ENCODE results near the gene PROK1.

PROK1 gene

DNA sequence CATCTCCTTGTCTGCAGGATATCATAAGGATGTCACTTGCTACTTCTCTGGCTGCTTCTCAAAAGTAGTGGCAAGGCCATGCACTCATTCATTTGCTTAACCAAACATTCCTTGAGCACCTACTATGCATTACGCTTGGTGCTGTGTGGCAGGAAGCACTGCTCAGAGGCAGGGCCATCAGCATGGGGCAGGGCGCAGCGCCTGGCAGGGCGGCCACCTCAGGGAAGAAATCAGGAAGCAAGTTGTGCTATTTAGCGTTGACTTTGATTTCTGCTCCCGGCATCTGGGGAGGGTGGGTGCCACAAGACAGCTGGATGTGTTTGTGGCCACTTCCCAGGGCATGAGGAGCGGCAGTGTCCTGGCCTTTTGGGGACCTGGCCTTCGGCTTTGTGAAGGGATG is 27.9 kb downstream of the PROK1 start:
- H3K36me3 ChIP-seq (ENCODE audit: insufficient read depth, low read length): no peaks in the 10 kb centered on the region
- no peak overlapping the region for H2AFZ ChIP-seq (ENCODE audit: low read length)
- no peaks in the 10 kb centered on the region for H3K9me2 ChIP-seq (ENCODE audit: low read depth, low read length)
- peaks cover 7% of the 10 kb centered on the region; the same call in 1 of the 2 replicates for H3K27me3 ChIP-seq (ENCODE audit: insufficient read depth, low read length)
- H3K79me2 ChIP-seq (ENCODE audit: insufficient read depth, low read length): no peaks in the 10 kb centered on the region
- no peaks in the 10 kb centered on the region for H3K4me1 ChIP-seq (ENCODE audit: insufficient read depth, low read length, severe bottlenecking)
- no peaks in the 10 kb centered on the region for H4K20me1 ChIP-seq (ENCODE audit: insufficient read depth, low read length)
- no peaks in the 10 kb centered on the region for H3F3A ChIP-seq (ENCODE audit: insufficient read depth, low read length)
- no peak for TF ChIP-seq EZH2 (IDR thresholded peaks at IDR 0.05; ENCODE audit: borderline replicate concordance, low read length)
- TF ChIP-seq, protein P1, sequence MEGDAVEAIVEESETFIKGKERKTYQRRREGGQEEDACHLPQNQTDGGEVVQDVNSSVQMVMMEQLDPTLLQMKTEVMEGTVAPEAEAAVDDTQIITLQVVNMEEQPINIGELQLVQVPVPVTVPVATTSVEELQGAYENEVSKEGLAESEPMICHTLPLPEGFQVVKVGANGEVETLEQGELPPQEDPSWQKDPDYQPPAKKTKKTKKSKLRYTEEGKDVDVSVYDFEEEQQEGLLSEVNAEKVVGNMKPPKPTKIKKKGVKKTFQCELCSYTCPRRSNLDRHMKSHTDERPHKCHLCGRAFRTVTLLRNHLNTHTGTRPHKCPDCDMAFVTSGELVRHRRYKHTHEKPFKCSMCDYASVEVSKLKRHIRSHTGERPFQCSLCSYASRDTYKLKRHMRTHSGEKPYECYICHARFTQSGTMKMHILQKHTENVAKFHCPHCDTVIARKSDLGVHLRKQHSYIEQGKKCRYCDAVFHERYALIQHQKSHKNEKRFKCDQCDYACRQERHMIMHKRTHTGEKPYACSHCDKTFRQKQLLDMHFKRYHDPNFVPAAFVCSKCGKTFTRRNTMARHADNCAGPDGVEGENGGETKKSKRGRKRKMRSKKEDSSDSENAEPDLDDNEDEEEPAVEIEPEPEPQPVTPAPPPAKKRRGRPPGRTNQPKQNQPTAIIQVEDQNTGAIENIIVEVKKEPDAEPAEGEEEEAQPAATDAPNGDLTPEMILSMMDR (IDR thresholded peaks at IDR 0.05; ENCODE audit: low read length): no peak
- H3K9ac ChIP-seq (ENCODE audit: low read length): no peak overlapping the region
- H3K9me3 ChIP-seq (ENCODE audit: low read length): no peaks in the 10 kb centered on the region
- no peak overlapping the region for H3K27ac ChIP-seq (ENCODE audit: low read depth, low read length, poor library complexity, severe bottlenecking)
- no peak overlapping the region for H3K4me3 ChIP-seq (ENCODE audit: low read depth, low read length, poor library complexity, severe bottlenecking)
- H3K4me2 ChIP-seq (ENCODE audit: low read length): no peak overlapping the region

DNA sequence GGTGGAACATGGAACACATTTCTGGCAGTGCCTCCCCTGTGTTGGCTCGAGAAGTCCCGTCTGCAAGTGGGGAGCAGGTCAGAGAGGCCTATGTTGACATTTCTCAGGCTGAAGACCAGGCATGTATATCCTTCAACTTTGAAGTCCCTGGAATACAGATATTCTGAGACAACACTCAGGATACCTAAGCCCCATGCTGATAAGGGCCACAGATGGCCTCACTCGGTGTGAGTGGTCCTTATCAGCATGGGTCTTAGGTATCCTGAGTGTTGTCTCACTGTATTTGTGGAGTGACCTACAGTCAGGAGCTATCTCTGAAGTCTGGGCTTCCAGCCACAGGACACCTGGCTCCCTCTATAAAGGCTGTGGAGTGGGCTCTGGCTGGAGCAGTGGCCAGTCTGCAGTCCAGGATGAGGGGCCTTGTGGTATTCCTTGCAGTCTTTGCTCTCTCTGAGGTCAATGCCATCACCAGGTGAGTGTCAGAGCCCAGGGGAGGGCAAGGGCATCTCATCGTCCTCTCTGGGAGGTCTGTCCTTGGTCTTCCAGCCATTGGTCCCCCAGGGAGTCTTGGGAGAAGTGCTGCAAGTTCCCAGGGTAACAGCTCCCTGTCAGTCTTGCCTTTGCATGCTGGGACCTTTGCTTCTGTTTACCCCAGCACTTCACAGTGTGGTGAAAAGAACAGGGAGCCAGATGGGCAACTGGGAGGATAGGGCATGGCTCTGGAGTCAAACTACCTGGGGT is 29.6 kb downstream of the PROK1 start:
- Histone ChIP-seq H3K79me2 (ENCODE audit: insufficient read depth, low read length) (no peaks in the 10 kb centered on the region), H3K4me1 (ENCODE audit: insufficient read depth, low read length, severe bottlenecking) (no peaks in the 10 kb centered on the region), H3K9me2 (ENCODE audit: low read depth, low read length) (no peaks in the 10 kb centered on the region), H3K4me2 (ENCODE audit: low read length) (no peak overlapping the region), H3K9me3 (ENCODE audit: low read length) (no peaks in the 10 kb centered on the region), H2AFZ (ENCODE audit: low read length) (no peak overlapping the region), H4K20me1 (ENCODE audit: insufficient read depth, low read length) (no peaks in the 10 kb centered on the region), H3K27me3 (ENCODE audit: insufficient read depth, low read length) (peaks cover 7% of the 10 kb centered on the region; the same call in 1 of the 2 replicates), H3K4me3 (ENCODE audit: low read depth, low read length, poor library complexity, severe bottlenecking) (no peak overlapping the region), H3K9ac (ENCODE audit: low read length) (no peak overlapping the region), H3F3A (ENCODE audit: insufficient read depth, low read length) (no peaks in the 10 kb centered on the region), H3K27ac (ENCODE audit: low read depth, low read length, poor library complexity, severe bottlenecking) (no peak overlapping the region), H3K36me3 (ENCODE audit: insufficient read depth, low read length) (no peaks in the 10 kb centered on the region)
- TF ChIP-seq, protein P1 (IDR thresholded peaks at IDR 0.05; ENCODE audit: low read length): no peak
- no peak for TF ChIP-seq EZH2 (IDR thresholded peaks at IDR 0.05; ENCODE audit: borderline replicate concordance, low read length)

DNA sequence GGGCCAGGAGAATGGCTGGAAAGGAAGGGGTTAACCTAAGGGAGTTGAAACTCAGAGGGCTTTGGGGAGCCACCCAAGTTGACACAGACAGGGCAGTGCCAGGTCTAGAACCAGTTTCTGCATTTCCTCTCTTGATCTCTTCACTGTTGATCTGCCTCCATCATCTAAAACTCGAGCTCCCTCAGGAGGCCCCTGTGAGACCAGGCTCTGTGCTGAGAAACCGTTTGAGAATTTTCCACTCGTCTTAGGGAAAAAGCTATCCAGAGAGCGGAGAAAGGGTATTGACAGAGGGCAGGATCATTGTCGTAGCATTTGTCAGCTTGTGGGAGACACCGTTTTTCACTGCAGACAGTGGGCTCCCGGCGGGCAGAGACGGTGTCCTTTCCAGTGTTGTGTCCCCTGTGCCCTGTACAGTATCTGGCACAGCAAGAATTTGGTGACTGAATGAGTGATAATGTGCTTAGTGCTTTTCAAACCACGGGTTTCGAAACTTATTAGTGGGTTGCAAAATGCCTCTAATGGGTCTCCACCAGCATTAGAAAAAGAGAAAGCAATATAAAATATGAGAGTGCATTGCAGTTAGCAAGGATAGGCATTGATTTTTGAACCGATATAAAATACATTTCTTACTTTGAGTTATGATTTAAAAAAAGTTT is 31.1 kb downstream of the PROK1 start:
- Histone ChIP-seq H3K4me3 (ENCODE audit: low read depth, low read length, poor library complexity, severe bottlenecking) (no peak overlapping the region), H3F3A (ENCODE audit: insufficient read depth, low read length) (no peaks in the 10 kb centered on the region), H2AFZ (ENCODE audit: low read length) (no peak overlapping the region), H3K79me2 (ENCODE audit: insufficient read depth, low read length) (no peaks in the 10 kb centered on the region), H4K20me1 (ENCODE audit: insufficient read depth, low read length) (no peaks in the 10 kb centered on the region), H3K4me1 (ENCODE audit: insufficient read depth, low read length, severe bottlenecking) (no peaks in the 10 kb centered on the region), H3K9ac (ENCODE audit: low read length) (no peak overlapping the region), H3K36me3 (ENCODE audit: insufficient read depth, low read length) (no peaks in the 10 kb centered on the region), H3K27me3 (ENCODE audit: insufficient read depth, low read length) (peaks cover 7% of the 10 kb centered on the region; the same call in 1 of the 2 replicates), H3K27ac (ENCODE audit: low read depth, low read length, poor library complexity, severe bottlenecking) (no peak overlapping the region), H3K9me2 (ENCODE audit: low read depth, low read length) (no peaks in the 10 kb centered on the region), H3K9me3 (ENCODE audit: low read length) (no peaks in the 10 kb centered on the region), H3K4me2 (ENCODE audit: low read length) (no peak overlapping the region)
- TF ChIP-seq, protein P1 (IDR thresholded peaks at IDR 0.05; ENCODE audit: low read length): no peak
- no peak for TF ChIP-seq EZH2 (IDR thresholded peaks at IDR 0.05; ENCODE audit: borderline replicate concordance, low read length)
